IgD-negative memory B cell (primary cell): ENCODE measurements around the gene RNU1-4. TPM values are rescaled to one million over a fixed set of nuclear protein-coding genes. Genes with fewer than 3 reads are reported as not detected.
"Not testable (repeated sequence)": the region's sequence is repeated elsewhere in the genome, so short reads cannot be mapped to it uniquely, and the experiment has no call there.

ENCODE experiments used
- H3K27ac Mint-ChIP-seq, 3 donors: one replicate each; pipeline ENCODE4 v1.8.0; 2020 to 2022; ENCODE audit warnings: mild to moderate bottlenecking in 3 of 3, mixed read lengths in 3 of 3, moderate library complexity in 1 of 3
- H3K27me3 Mint-ChIP-seq: one replicate; pipeline ENCODE4 v1.8.0; 2021; ENCODE audit warnings: mixed read lengths
- H3K36me3 Mint-ChIP-seq: one replicate; pipeline ENCODE4 v1.8.0; 2020; ENCODE audit warnings: mild to moderate bottlenecking, mixed read lengths
- H3K4me1 Mint-ChIP-seq, 3 donors: one replicate each; pipeline ENCODE4 v1.8.0; 2020 to 2022; ENCODE audit warnings: mixed read lengths in 3 of 3, mild to moderate bottlenecking in 1 of 3
- H3K4me3 Mint-ChIP-seq, 4 donors: one replicate each; pipeline ENCODE4 v1.8.0; 2020 to 2022; ENCODE audit warnings: mild to moderate bottlenecking in 4 of 4, mixed read lengths in 4 of 4, moderate library complexity in 3 of 4
- H3K9me3 Mint-ChIP-seq, 3 donors: one replicate each; pipeline ENCODE4 v1.8.0; 2020 to 2021; ENCODE audit warnings: mixed read lengths in 3 of 3, mild to moderate bottlenecking in 1 of 3
- polyA plus RNA-seq: library from polyadenylated mRNA; unstranded; fragments of 300-500 nt; fragmentation: Illumina TruSeq; gene quantifications from one replicate; pipeline ENCODE4 v1.2.3, GENCODE V29; 2021

RNU1-4 gene
- polyA plus RNA-seq, 1 donor from 2014 or later: not detected

- H3K9me3 Mint-ChIP-seq, H3K27me3 Mint-ChIP-seq, H3K36me3 Mint-ChIP-seq, H3K4me1 Mint-ChIP-seq, H3K27ac Mint-ChIP-seq, H3K4me3 Mint-ChIP-seq: not testable (repeated sequence)
Observed at GRCh38 chr1:16770139-16770759, 29.9 kb downstream of the RNU1-4 start.

- H3K4me3 Mint-ChIP-seq, H3K9me3 Mint-ChIP-seq, H3K36me3 Mint-ChIP-seq, H3K4me1 Mint-ChIP-seq, H3K27me3 Mint-ChIP-seq, H3K27ac Mint-ChIP-seq: not testable (repeated sequence)
Observed at GRCh38 chr1:16770896-16771446, 30.7 kb downstream of the RNU1-4 start.

GRCh38 chr1:16772275-16773204 lies 32.2 kb downstream of the RNU1-4 start:
- H3K27me3 Mint-ChIP-seq, H3K27ac Mint-ChIP-seq: not testable (repeated sequence)

GRCh38 chr1:16773205-16773596 lies 32.9 kb downstream of the RNU1-4 start:
- Mint-ChIP-seq H3K27me3 (peaks cover 14% of the 10 kb centered on the region), H3K4me3 (peak overlapping the region in 1 of 4 donors; percentile 17)
- H3K36me3 Mint-ChIP-seq: not testable (repeated sequence)

More at GRCh38 chr1:16772275-16773204, 32.2 kb downstream of the RNU1-4 start:
- not testable (repeated sequence) for H3K36me3 Mint-ChIP-seq, H3K4me1 Mint-ChIP-seq, H3K4me3 Mint-ChIP-seq, H3K9me3 Mint-ChIP-seq

GRCh38 chr1:16773723-16774122 lies 33.4 kb downstream of the RNU1-4 start:
- Mint-ChIP-seq H3K27me3 (peaks cover 14% of the 10 kb centered on the region), H3K27ac (peak overlapping the region in 1 of 3 donors; percentile 23)
- not testable (repeated sequence) for H3K9me3 Mint-ChIP-seq, H3K4me3 Mint-ChIP-seq, H3K36me3 Mint-ChIP-seq, H3K4me1 Mint-ChIP-seq

More at GRCh38 chr1:16773205-16773596, 32.9 kb downstream of the RNU1-4 start:
- H3K4me1 Mint-ChIP-seq, H3K9me3 Mint-ChIP-seq: not testable (repeated sequence)
- H3K27ac Mint-ChIP-seq: peak overlapping the region in 1 of 3 donors; percentile 23

GRCh38 chr1:16774773-16775172 lies 34.5 kb downstream of the RNU1-4 start:
- not testable (repeated sequence) for H3K9me3 Mint-ChIP-seq, H3K4me1 Mint-ChIP-seq, H3K4me3 Mint-ChIP-seq, H3K36me3 Mint-ChIP-seq, H3K27ac Mint-ChIP-seq
- peaks cover 14% of the 10 kb centered on the region for H3K27me3 Mint-ChIP-seq

GRCh38 chr1:16775290-16775689 lies 35.0 kb downstream of the RNU1-4 start:
- not testable (repeated sequence) for H3K9me3 Mint-ChIP-seq, H3K4me1 Mint-ChIP-seq, H3K4me3 Mint-ChIP-seq, H3K27ac Mint-ChIP-seq, H3K36me3 Mint-ChIP-seq
- peaks cover 14% of the 10 kb centered on the region for H3K27me3 Mint-ChIP-seq

- not testable (repeated sequence) for H3K36me3 Mint-ChIP-seq, H3K9me3 Mint-ChIP-seq, H3K4me1 Mint-ChIP-seq, H3K27ac Mint-ChIP-seq, H3K4me3 Mint-ChIP-seq
- H3K27me3 Mint-ChIP-seq: peaks cover 12% of the 10 kb centered on the region
Observed at GRCh38 chr1:16776248-16776647, 35.9 kb downstream of the RNU1-4 start.

- H3K4me1 Mint-ChIP-seq, H3K36me3 Mint-ChIP-seq, H3K9me3 Mint-ChIP-seq, H3K27ac Mint-ChIP-seq: not testable (repeated sequence)
- Mint-ChIP-seq H3K4me3 (peak overlapping the region in 1 of 4 donors; percentile 2), H3K27me3 (peaks cover 12% of the 10 kb centered on the region)
Observed at GRCh38 chr1:16776835-16777234, 36.5 kb downstream of the RNU1-4 start.

- not testable (repeated sequence) for H3K4me3 Mint-ChIP-seq, H3K36me3 Mint-ChIP-seq, H3K9me3 Mint-ChIP-seq, H3K27ac Mint-ChIP-seq, H3K4me1 Mint-ChIP-seq
- peaks cover 12% of the 10 kb centered on the region for H3K27me3 Mint-ChIP-seq
Observed at GRCh38 chr1:16777821-16778220, 37.5 kb downstream of the RNU1-4 start.

- H3K9me3 Mint-ChIP-seq, H3K4me1 Mint-ChIP-seq, H3K36me3 Mint-ChIP-seq, H3K27me3 Mint-ChIP-seq, H3K27ac Mint-ChIP-seq: not testable (repeated sequence)
- peak overlapping the region in 1 of 4 donors; percentile 2 for H3K4me3 Mint-ChIP-seq
Observed at GRCh38 chr1:16779525-16779924, 39.2 kb downstream of the RNU1-4 start.

GRCh38 chr1:16781033-16781432 lies 40.7 kb downstream of the RNU1-4 start:
- H3K27me3 Mint-ChIP-seq, H3K4me1 Mint-ChIP-seq, H3K4me3 Mint-ChIP-seq, H3K9me3 Mint-ChIP-seq, H3K36me3 Mint-ChIP-seq, H3K27ac Mint-ChIP-seq: not testable (repeated sequence)

GRCh38 chr1:16781625-16782024 lies 41.3 kb downstream of the RNU1-4 start:
- not testable (repeated sequence) for H3K9me3 Mint-ChIP-seq, H3K27ac Mint-ChIP-seq, H3K4me1 Mint-ChIP-seq, H3K36me3 Mint-ChIP-seq, H3K27me3 Mint-ChIP-seq, H3K4me3 Mint-ChIP-seq

GRCh38 chr1:16784955-16785354 lies 44.6 kb downstream of the RNU1-4 start:
- not testable (repeated sequence) for H3K27me3 Mint-ChIP-seq, H3K36me3 Mint-ChIP-seq, H3K4me3 Mint-ChIP-seq, H3K9me3 Mint-ChIP-seq, H3K4me1 Mint-ChIP-seq, H3K27ac Mint-ChIP-seq

GRCh38 chr1:16786362-16786761 lies 46.0 kb downstream of the RNU1-4 start:
- H3K9me3 Mint-ChIP-seq, H3K4me3 Mint-ChIP-seq, H3K36me3 Mint-ChIP-seq, H3K27me3 Mint-ChIP-seq, H3K4me1 Mint-ChIP-seq, H3K27ac Mint-ChIP-seq: not testable (repeated sequence)

GRCh38 chr1:16787175-16787574 lies 46.9 kb downstream of the RNU1-4 start:
- not testable (repeated sequence) for H3K27me3 Mint-ChIP-seq, H3K9me3 Mint-ChIP-seq, H3K36me3 Mint-ChIP-seq, H3K27ac Mint-ChIP-seq, H3K4me3 Mint-ChIP-seq, H3K4me1 Mint-ChIP-seq
